ENCODE results near the gene DNAJB11. TPM values are rescaled to one million over a fixed set of nuclear protein-coding genes. Genes with fewer than 3 reads are reported as not detected.
"Not testable (repeated sequence)": the region's sequence is repeated elsewhere in the genome, so short reads cannot be mapped to it uniquely, and the experiment has no call there.

Gene DNAJB11
- total RNA-seq, 4 donors from 2014 or later = 61.4 to 156 (median 108) TPM

DNA sequence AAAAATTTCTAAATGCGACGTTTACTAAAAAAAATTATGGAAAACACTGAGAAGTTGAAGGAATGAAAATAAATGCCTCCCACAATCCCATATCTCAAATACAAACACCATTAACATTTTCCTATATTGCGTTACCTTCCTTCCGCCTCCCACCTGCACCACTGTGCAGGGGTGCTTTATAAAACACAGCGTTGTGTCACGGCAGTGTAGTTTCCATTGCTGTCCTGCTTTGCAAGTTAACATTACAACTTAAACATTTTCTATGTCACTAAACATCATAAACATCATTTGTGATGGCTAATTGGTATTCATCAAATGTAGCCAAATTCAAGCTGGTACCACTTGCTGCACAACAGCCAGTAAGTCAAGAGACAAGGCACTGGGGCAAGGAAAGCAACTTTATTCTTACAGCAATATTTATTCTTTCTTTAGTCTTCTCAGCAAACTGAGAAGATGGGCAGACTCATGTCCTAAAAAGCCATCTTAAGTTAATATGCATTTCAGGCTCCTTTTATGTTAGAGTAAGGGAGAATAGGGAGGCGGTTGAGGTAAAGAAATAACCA lies 57.4 kb downstream of the DNAJB11 start:
- H3K9me3 ChIP-seq = no peaks in the 10 kb centered on the region
- H3K4me3 ChIP-seq (replicated peaks in 1 of 3) = no peak overlapping the region
- DNase-seq = no peak
- intact Hi-C loops (cut with DNase I) = no loop called here
- no peaks in the 10 kb centered on the region for H3K36me3 ChIP-seq
- no peaks in the 10 kb centered on the region for H3K4me1 ChIP-seq
- 96 to 97% methylated on average over 7 of the region's 7 CpGs for WGBS, 2 donors
- H3K27ac ChIP-seq = no peak overlapping the region
- TF ChIP-seq POLR2A (IDR thresholded peaks at IDR 0.05) = no peak
- TF ChIP-seq, protein P1, sequence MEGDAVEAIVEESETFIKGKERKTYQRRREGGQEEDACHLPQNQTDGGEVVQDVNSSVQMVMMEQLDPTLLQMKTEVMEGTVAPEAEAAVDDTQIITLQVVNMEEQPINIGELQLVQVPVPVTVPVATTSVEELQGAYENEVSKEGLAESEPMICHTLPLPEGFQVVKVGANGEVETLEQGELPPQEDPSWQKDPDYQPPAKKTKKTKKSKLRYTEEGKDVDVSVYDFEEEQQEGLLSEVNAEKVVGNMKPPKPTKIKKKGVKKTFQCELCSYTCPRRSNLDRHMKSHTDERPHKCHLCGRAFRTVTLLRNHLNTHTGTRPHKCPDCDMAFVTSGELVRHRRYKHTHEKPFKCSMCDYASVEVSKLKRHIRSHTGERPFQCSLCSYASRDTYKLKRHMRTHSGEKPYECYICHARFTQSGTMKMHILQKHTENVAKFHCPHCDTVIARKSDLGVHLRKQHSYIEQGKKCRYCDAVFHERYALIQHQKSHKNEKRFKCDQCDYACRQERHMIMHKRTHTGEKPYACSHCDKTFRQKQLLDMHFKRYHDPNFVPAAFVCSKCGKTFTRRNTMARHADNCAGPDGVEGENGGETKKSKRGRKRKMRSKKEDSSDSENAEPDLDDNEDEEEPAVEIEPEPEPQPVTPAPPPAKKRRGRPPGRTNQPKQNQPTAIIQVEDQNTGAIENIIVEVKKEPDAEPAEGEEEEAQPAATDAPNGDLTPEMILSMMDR (IDR thresholded peaks at IDR 0.05) = no peak
- no peaks in the 10 kb centered on the region for H3K27me3 ChIP-seq

DNA sequence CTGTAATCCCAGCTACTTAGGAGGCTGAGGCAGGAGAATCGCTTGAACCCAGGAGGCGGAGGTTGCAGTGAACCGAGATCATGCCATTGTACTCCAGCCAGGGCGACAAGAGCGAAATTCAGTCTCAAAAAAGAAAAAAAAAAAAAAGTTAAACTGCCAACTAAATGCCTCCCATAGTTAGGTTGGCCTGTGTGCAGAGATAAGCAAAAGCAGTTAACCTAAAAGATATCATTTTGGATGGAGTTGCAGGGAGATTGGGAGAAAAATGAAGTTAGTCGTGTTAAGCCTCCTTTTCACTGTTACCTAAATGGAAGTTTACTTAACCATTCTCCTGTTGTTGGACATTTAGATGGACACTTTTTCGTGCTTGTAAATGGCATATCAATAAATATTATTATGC lies 58.2 kb downstream of the DNAJB11 start:
- Histone ChIP-seq H3K4me1 (no peaks in the 10 kb centered on the region), H3K27ac (no peak overlapping the region), H3K36me3 (no peaks in the 10 kb centered on the region), H3K4me3 (replicated peaks in 1 of 3) (no peak overlapping the region), H3K9me3 (no peaks in the 10 kb centered on the region), H3K27me3 (no peaks in the 10 kb centered on the region)
- DNase-seq = no peak
- no peak for TF ChIP-seq POLR2A (IDR thresholded peaks at IDR 0.05)
- TF ChIP-seq, protein P1 (IDR thresholded peaks at IDR 0.05) = no peak
- WGBS, 2 donors = 88 to 91% methylated on average over 7 of the region's 7 CpGs
- intact Hi-C loops (cut with DNase I) = no loop called here

DNA sequence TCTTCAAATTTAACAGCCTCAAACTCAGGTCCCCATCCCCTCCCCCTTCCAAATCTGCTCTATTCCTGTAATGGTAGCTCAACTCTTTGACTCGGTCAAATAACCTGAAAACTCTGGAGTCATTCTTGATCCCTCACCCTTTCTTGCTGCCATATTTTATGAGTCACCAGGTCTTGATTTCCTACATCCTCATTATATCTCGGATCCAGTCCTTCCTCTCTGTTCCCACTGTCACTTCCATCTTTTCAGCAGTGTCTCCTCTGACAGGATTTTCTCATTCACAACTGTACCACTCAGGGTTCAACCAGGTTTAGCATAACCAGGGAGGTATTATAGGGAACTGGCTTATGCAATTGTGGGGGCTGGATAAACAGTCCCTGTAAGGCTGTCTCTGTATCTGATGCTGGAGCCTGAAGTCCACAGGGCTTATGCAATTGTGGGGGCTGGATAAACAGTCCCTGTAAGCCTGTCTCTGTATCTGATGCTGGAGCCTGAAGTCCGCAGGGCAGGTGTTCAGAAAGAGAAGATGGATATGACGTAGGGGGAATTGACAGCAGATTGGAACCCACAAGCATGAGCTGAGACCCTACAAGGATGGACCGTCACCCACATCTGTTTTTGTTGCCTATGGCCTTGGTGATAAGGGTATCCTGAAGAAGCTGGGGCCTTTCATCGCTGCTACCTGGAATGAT lies 60.6 kb downstream of the DNAJB11 start:
- TF ChIP-seq, protein P1 (IDR thresholded peaks at IDR 0.05) = no peak
- no peak for TF ChIP-seq POLR2A (IDR thresholded peaks at IDR 0.05)
- Histone ChIP-seq H3K4me3 (replicated peaks in 1 of 3) (no peak overlapping the region), H3K27ac (no peak overlapping the region), H3K4me1 (no peaks in the 10 kb centered on the region), H3K9me3 (no peaks in the 10 kb centered on the region), H3K27me3 (no peaks in the 10 kb centered on the region), H3K36me3 (no peaks in the 10 kb centered on the region)
- intact Hi-C loops (cut with DNase I) = no loop called here
- no peak for DNase-seq
- WGBS, 2 donors = 73 to 92% methylated on average over 6 of the region's 6 CpGs

DNA sequence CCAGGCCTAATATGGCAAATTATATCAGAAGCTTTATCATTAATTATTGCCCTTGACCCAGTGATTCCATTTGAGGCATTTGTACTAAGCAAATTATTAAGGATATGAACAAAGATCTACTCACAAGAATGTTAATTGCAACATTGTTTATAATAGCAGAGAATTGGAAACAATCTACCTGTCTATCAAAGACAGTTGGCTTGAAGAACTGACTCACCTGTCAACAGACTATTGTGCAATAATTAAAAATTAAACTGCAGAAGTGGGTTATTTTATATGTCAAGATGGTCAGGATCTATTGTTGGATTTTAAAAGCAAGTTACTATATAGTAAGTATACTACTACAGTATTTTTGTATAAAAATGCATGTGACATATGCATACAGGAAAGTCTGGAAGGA lies 63.0 kb downstream of the DNAJB11 start:
- TF ChIP-seq, protein P1 (IDR thresholded peaks at IDR 0.05) = no peak
- TF ChIP-seq POLR2A (IDR thresholded peaks at IDR 0.05) = no peak

DNA sequence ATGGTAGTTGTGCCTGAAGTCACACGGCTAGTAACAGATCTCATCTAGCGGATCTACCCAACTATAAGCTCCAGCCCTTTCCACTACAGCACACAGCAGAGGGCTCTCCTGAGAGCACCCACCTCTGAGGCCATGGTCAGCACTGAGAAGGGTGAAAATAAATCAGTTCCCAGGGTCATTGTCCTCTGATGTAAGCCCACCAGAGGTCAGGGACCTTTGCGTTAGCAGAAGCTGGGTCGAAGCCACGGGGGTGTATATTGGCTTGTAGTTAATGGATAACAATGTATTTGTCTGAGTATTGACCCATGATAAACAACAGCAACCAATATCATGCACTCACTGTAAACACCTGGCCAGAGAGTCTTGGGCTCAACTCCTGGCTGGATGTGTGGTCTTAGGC lies 63.7 kb downstream of the DNAJB11 start:
- H3K27me3 ChIP-seq; H3K36me3 ChIP-seq; H3K9me3 ChIP-seq; H3K27ac ChIP-seq; intact Hi-C loops (cut with DNase I); DNase-seq; H3K4me3 ChIP-seq (replicated peaks in 1 of 3); H3K4me1 ChIP-seq: not testable (repeated sequence)
- 82 to 87% methylated on average over 5 of the region's 5 CpGs for WGBS, 2 donors

More for the DNA sequence above, 63.0 kb downstream of the DNAJB11 start:
- Histone ChIP-seq H3K36me3 (no peaks in the 10 kb centered on the region), H3K27ac (no peak overlapping the region), H3K27me3 (no peaks in the 10 kb centered on the region), H3K4me3 (replicated peaks in 1 of 3) (no peak overlapping the region), H3K9me3 (no peaks in the 10 kb centered on the region), H3K4me1 (no peaks in the 10 kb centered on the region)
- intact Hi-C loops (cut with DNase I) = no loop called here
- DNase-seq = no peak

Small RNA genes lying within 50 kb of the gene (small RNA-seq; reads per million reads assigned to genes)
- not detected for gene RF00017

Other genes with a start within 250 kb of the DNAJB11 start
- gene DGKG, start 208.5 kb upstream of the DNAJB11 start, total RNA-seq = 10 to 100 TPM; 14.5 to 35.1 (median 20.3) TPM
- gene CRYGS, start 26.3 kb upstream of the DNAJB11 start, total RNA-seq = 1 to 10 TPM; 1.1 to 4.2 (median 2.9) TPM
- gene TBCCD1, start 3.4 kb upstream of the DNAJB11 start, total RNA-seq = 10 to 100 TPM; 20.8 to 24.3 (median 21.6) TPM
- gene AHSG, start 42.3 kb downstream of the DNAJB11 start, total RNA-seq = not detected
- gene FETUB, start 69.7 kb downstream of the DNAJB11 start, total RNA-seq = not detected
- gene HRG, start 95.3 kb downstream of the DNAJB11 start, total RNA-seq = under 1 TPM in 1 of 4 donors, not detected in 3; 0.34 TPM
- not detected for gene KNG1, start 146.6 kb downstream of the DNAJB11 start, total RNA-seq
- 100 to 1,000 TPM; 356 to 655 (median 412) TPM for gene EIF4A2, start 212.9 kb downstream of the DNAJB11 start, total RNA-seq
- gene RFC4, start 235.8 kb downstream of the DNAJB11 start, total RNA-seq = 10 to 100 TPM in 1 of 4 donors, 1 to 10 TPM in 3; 7.3 to 10.9 (median 7.8) TPM

All from thyroid gland (tissue), 4 donors.